Gastrocnemius medialis (tissue), 4 donors: ENCODE results near the gene ATP6V0E1. TPM values are rescaled to one million over a fixed set of nuclear protein-coding genes. Genes with fewer than 3 reads are reported as not detected.

Source experiments
- ATAC-seq, 2 donors: fragments of 150-250 bp; one replicate each; pipeline ENCODE4 v1.9.1; 2016
- DNase-seq, 2 donors: peaks; one replicate each; pipeline ENCODE4 v3.0.0-alpha.2; 2019
- H3K27ac ChIP-seq, 4 donors: fragments of 200-600 bp; sonication (generic); 1 replicate in 1 of 4; 2 replicates in 3 of 4; pipeline ENCODE4 v1.5.1; 2016 to 2018; ENCODE audit warnings: mild to moderate bottlenecking in 2 of 4, moderate library complexity in 1 of 4
- H3K27me3 ChIP-seq, 3 donors: fragments of 200-600 bp; sonication (generic) in 2 of 3; 1 replicate in 1 of 3; 2 replicates in 2 of 3; pipeline versions ENCODE4 v1.5.1 to v1.6.0; 2016 to 2019; ENCODE audit warnings: mild to moderate bottlenecking in 1 of 3, moderate library complexity in 1 of 3
- H3K36me3 ChIP-seq, 2 donors: fragments of 200-600 bp; sonication (generic) in 1 of 2; one replicate each; pipeline ENCODE4 v1.5.1; 2017 to 2018
- H3K4me1 ChIP-seq, 2 donors: fragments of 200-600 bp; sonication (generic) in 1 of 2; one replicate each; pipeline ENCODE4 v1.5.1; 2016 to 2017; ENCODE audit warnings: mild to moderate bottlenecking in 2 of 2
- H3K4me3 ChIP-seq, 4 donors: fragments of 200-600 bp; sonication (generic) in 3 of 4; 1 replicate in 1 of 4; 2 replicates in 3 of 4; pipeline ENCODE4 v1.5.1; 2016 to 2019; ENCODE audit warnings: mild to moderate bottlenecking in 2 of 4
- H3K9me3 ChIP-seq, 3 donors: fragments of 200-600 bp; sonication (generic) in 2 of 3; 1 replicate in 1 of 3; 2 replicates in 2 of 3; pipeline ENCODE4 v1.5.1; 2016 to 2019
- CTCF ChIP-seq, 5 experiments: fragments of 450-650 bp in 3 of 5; fragments of 200-600 bp in 2 of 5; sonication (generic) in 2 of 5; IDR thresholded peaks in 4 of 5; conservative IDR thresholded peaks in 1 of 5; 1 replicate in 4 of 5; 2 replicates in 1 of 5; pipeline ENCODE4 v1.5.1; 2016 to 2019; ENCODE audit warnings: antibody characterized with exemption in 5 of 5, mild to moderate bottlenecking in 3 of 5, moderate library complexity in 3 of 5
- POLR2A ChIP-seq, 2 donors: fragments of 450-650 bp; IDR thresholded peaks; one replicate each; pipeline ENCODE4 v1.6.1; 2017; ENCODE audit warnings: antibody characterized with exemption in 2 of 2, mild to moderate bottlenecking in 2 of 2, moderate library complexity in 2 of 2
- in situ Hi-C, 4 donors: fragments of 200-750 bp; cut with MboI; loops; one replicate each; pipeline versions ENCODE4 v1.15.0 to v1.8.0; 2017; ENCODE audit warnings: low sequenced_read_pairs in 4 of 4
- intact Hi-C: fragments of 100-400 bp; cut with DNase I; formaldehyde crosslinking; loops from one replicate; pipeline ENCODE4 v1.15.1; 2023; ENCODE audit warnings: low total_unique reads
- total RNA-seq, 4 donors: library from RNA; depleted of rRNA; stranded (reverse); fragments of >200 nt; gene quantifications; one replicate each; pipeline versions ENCODE4 v1.1.0 to v1.2.3, GENCODE V29; 2016

Gene ATP6V0E1
- total RNA-seq, 4 donors from 2014 or later, result 101 to 183 (median 164) TPM

DNA sequence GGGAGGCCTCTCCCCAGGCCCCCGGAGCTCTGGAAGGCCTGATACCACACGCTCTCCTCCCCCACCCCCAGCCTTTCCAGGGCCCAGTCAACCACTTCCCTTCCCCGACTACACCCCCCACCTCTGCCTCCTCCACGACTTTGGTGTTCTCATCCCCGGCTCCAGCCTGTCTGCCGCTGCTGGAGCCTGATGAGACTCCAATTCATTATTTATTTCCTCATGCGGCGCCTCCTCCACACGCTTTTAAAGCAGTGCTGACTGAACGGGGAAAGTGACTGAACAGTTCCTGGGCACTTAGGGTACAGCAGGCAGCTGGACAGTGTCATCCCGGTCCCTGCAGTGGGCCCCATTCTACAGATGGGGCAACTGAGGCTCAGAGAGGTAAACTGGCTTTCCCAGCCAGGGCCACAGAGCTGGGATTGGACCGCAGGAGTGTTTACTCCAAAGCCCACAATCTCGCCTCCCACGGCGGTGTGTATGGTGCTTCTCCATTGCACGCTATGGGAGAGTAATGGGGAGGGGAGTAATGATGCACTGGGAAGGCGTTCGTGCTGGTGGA, 40.2 kb upstream of the ATP6V0E1 start:
- in situ Hi-C loops (loop anchor here in 3 of 4 donors (10.0 to 25.0 kb wide), 2 partner anchors 479 to 481 kb away; partner anchors contain the start of gene SH3PXD2B (in 2 of the 3)), intact Hi-C loops (no loop called here)
- TF ChIP-seq POLR2A (IDR thresholded peaks at IDR 0.05), result no peak
- no peak for TF ChIP-seq CTCF (IDR thresholded peaks at IDR 0.05 in 4 of 5, conservative IDR thresholded peaks at IDR 0.05 in 1 of 5)
- no peak for DNase-seq
- Histone ChIP-seq H3K27ac (no peak overlapping the region), H3K4me1 (no peaks in the 10 kb centered on the region), H3K27me3 (no peaks in the 10 kb centered on the region), H3K9me3 (no peaks in the 10 kb centered on the region), H3K4me3 (no peak overlapping the region), H3K36me3 (peaks cover 0 to 11% of the 10 kb centered on the region in 2 donors)
- no peak for ATAC-seq

DNA sequence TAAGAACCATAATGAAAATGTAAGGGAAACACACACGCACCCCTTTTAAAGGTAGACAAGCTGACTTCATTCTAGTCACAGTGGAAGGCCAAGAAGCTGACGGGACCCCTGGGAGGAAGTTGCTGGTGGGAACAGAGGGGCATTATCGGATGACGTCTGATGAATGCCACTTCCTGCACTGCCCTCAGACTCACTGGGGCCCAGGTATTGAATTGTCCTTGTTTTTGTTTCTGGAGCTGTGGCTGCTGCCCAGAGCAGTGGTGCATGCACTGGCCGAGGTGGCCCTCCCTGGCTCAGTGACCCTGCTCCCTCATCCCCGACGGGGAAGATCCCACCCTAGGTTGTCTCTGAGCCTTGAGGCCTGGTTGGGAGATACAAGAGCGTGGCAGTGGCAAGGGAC, 39.7 kb upstream of the ATP6V0E1 start:
- in situ Hi-C loops, result loop anchor here in 3 of 4 donors (10.0 to 25.0 kb wide), 2 partner anchors 479 to 482 kb away; partner anchors contain the start of gene SH3PXD2B (in 2 of the 3)
- ATAC-seq (no peak), DNase-seq (no peak)
- H3K4me3 ChIP-seq, result no peak overlapping the region
- H3K36me3 ChIP-seq, result peaks cover 0 to 9% of the 10 kb centered on the region in 2 donors
- H3K27ac ChIP-seq, result no peak overlapping the region
- H3K27me3 ChIP-seq, result no peaks in the 10 kb centered on the region
- no peaks in the 10 kb centered on the region for H3K4me1 ChIP-seq
- intact Hi-C loops, result no loop called here
- TF ChIP-seq POLR2A (IDR thresholded peaks at IDR 0.05) (no peak), CTCF (IDR thresholded peaks at IDR 0.05 in 4 of 5, conservative IDR thresholded peaks at IDR 0.05 in 1 of 5) (no peak)
- H3K9me3 ChIP-seq, result no peaks in the 10 kb centered on the region

- peaks cover 0 to under 1% of the 10 kb centered on the region in 2 donors for H3K36me3 ChIP-seq
- DNase-seq (no peak), ATAC-seq (no peak)
- no peak for TF ChIP-seq POLR2A (IDR thresholded peaks at IDR 0.05)
- no peak for TF ChIP-seq CTCF (IDR thresholded peaks at IDR 0.05 in 4 of 5, conservative IDR thresholded peaks at IDR 0.05 in 1 of 5)
- no peak overlapping the region for H3K4me3 ChIP-seq
- no peaks in the 10 kb centered on the region for H3K4me1 ChIP-seq
- intact Hi-C loops (no loop called here), in situ Hi-C loops (loop anchor here in 3 of 4 donors (10.0 to 25.0 kb wide), 2 partner anchors 480 to 482 kb away; partner anchors contain the start of gene SH3PXD2B (in 2 of the 3))
- H3K27ac ChIP-seq, result no peak overlapping the region
- H3K27me3 ChIP-seq, result no peaks in the 10 kb centered on the region
- no peaks in the 10 kb centered on the region for H3K9me3 ChIP-seq
Measured at GRCh38 chr5:172944741-172945140, 38.8 kb upstream of the ATP6V0E1 start.

GRCh38 chr5:172945151-172945550, 38.4 kb upstream of the ATP6V0E1 start:
- Histone ChIP-seq H3K4me3 (no peak overlapping the region), H3K27ac (no peak overlapping the region), H3K36me3 (no peaks in the 10 kb centered on the region), H3K9me3 (no peaks in the 10 kb centered on the region), H3K27me3 (no peaks in the 10 kb centered on the region), H3K4me1 (no peaks in the 10 kb centered on the region)
- TF ChIP-seq POLR2A (IDR thresholded peaks at IDR 0.05), result no peak
- TF ChIP-seq CTCF (IDR thresholded peaks at IDR 0.05 in 4 of 5, conservative IDR thresholded peaks at IDR 0.05 in 1 of 5), result no peak
- ATAC-seq (no peak), DNase-seq (no peak)
- in situ Hi-C loops (loop anchor here in 3 of 4 donors (10.0 to 25.0 kb wide), 2 partner anchors 480 to 483 kb away; partner anchors contain the start of gene SH3PXD2B (in 2 of the 3)), intact Hi-C loops (no loop called here)
